CD8-positive, alpha-beta memory T cell (primary cell): ENCODE data around the gene ZNF804B. TPM values are rescaled to one million over a fixed set of nuclear protein-coding genes. Genes with fewer than 3 reads are reported as not detected.

ENCODE experiments used
- CTCF ChIA-PET: fragments of 350-600 bp; sonication (Branson Sonifier 250); formaldehyde crosslinking; loops from one replicate; lab custom pipeline; 2021; ENCODE audit warnings: antibody characterized with exemption; lab: Charles Lee
- POLR2A ChIA-PET: fragments of 350-600 bp; sonication (Branson Sonifier 250); formaldehyde crosslinking; loops from one replicate; lab custom pipeline; 2021; ENCODE audit warnings: antibody characterized with exemption; lab: Charles Lee
- DNase-seq, 5 donors: peaks; one replicate each; pipeline versions ENCODE4 v3.0.0 to v3.0.0-alpha.2; 2020 to 2022; ENCODE audit warnings: mixed read lengths in 1 of 5
- H3K27ac ChIP-seq: one replicate; pipeline ENCODE4 v1.7.0; 2013; ENCODE audit warnings: low read depth, mild to moderate bottlenecking, low read length, moderate library complexity
- H3K27me3 ChIP-seq: 2 replicates; pipeline ENCODE4 v1.7.0; 2013; ENCODE audit warnings: low read length, mild to moderate bottlenecking; ENCODE audit not compliant: insufficient read depth, poor library complexity, severe bottlenecking
- H3K36me3 ChIP-seq: 2 replicates; pipeline ENCODE4 v1.7.0; 2013; ENCODE audit warnings: mild to moderate bottlenecking, low read length, moderate library complexity; ENCODE audit not compliant: insufficient read depth
- H3K4me1 ChIP-seq: 2 replicates; pipeline ENCODE4 v1.7.0; 2013; ENCODE audit warnings: mild to moderate bottlenecking, low read length, moderate library complexity; ENCODE audit not compliant: insufficient read depth
- H3K4me3 ChIP-seq: 2 replicates; pipeline ENCODE4 v1.7.0; 2013; ENCODE audit warnings: mild to moderate bottlenecking, low read length
- H3K9me3 ChIP-seq: 2 replicates; pipeline ENCODE4 v1.7.0; 2013; ENCODE audit warnings: mild to moderate bottlenecking, low read length
- H3K27ac Mint-ChIP-seq, 8 donors: one replicate each; pipeline ENCODE4 v1.8.0; 2020 to 2021; ENCODE audit warnings: mixed read lengths in 8 of 8, mild to moderate bottlenecking in 6 of 8, inconsistent platforms in 3 of 8, moderate library complexity in 3 of 8
- H3K27me3 Mint-ChIP-seq, 2 donors: one replicate each; pipeline ENCODE4 v1.8.0; 2020 to 2021; ENCODE audit warnings: mixed read lengths in 2 of 2, mild to moderate bottlenecking in 1 of 2, moderate library complexity in 1 of 2
- H3K36me3 Mint-ChIP-seq, 3 donors: one replicate each; pipeline ENCODE4 v1.8.0; 2020 to 2021; ENCODE audit warnings: mixed read lengths in 3 of 3, inconsistent platforms in 1 of 3, mild to moderate bottlenecking in 1 of 3
- H3K4me1 Mint-ChIP-seq, 3 donors: one replicate each; pipeline ENCODE4 v1.8.0; 2020 to 2021; ENCODE audit warnings: mixed read lengths in 3 of 3, inconsistent platforms in 1 of 3, mild to moderate bottlenecking in 1 of 3
- H3K4me3 Mint-ChIP-seq, 7 donors: one replicate each; pipeline ENCODE4 v1.8.0; 2020 to 2021; ENCODE audit warnings: mixed read lengths in 7 of 7, mild to moderate bottlenecking in 6 of 7, moderate library complexity in 4 of 7, inconsistent platforms in 2 of 7
- H3K9me3 Mint-ChIP-seq, 5 donors: one replicate each; pipeline ENCODE4 v1.8.0; 2020 to 2022; ENCODE audit warnings: mixed read lengths in 5 of 5, mild to moderate bottlenecking in 3 of 5, moderate library complexity in 2 of 5, inconsistent platforms in 1 of 5
- polyA plus RNA-seq: library from polyadenylated mRNA; unstranded; fragments of 300-500 nt; fragmentation: Illumina TruSeq; gene quantifications from one replicate; pipeline ENCODE4 v1.2.3, GENCODE V29; 2021
- total RNA-seq, 2 experiments: library from RNA; stranded (reverse); gene quantifications; one replicate each; pipeline ENCODE4 v1.2.3, GENCODE V29; 2021

Gene ZNF804B
- total and polyA plus RNA-seq, 3 experiments from 2014 or later = not detected

DNA sequence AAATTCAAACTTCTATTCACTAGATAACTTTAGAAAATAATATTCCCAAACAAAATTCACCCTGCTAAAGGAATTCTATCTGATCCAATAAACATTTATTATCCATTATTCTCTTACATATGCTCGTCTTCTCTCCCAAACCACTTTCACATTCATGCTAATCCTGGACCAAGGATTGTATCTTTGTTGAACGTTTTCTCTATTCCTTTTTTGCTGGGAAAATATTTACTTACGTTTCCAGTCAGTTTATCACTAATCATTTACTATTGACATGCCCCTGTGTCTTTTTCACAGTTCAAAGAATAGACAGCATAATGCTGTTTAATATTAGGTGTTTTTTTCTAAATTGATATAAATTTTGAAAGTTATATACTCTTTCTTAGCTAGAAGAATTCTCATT is 32.9 kb downstream of the ZNF804B start:
- Histone ChIP-seq H3K27me3 (no peaks in the 10 kb centered on the region), H3K4me1 (no peaks in the 10 kb centered on the region), H3K27ac (no peak overlapping the region), H3K4me3 (no peak overlapping the region), H3K9me3 (no peaks in the 10 kb centered on the region), H3K36me3 (no peaks in the 10 kb centered on the region)
- CTCF ChIA-PET = interaction anchor here (1.1 kb wide), 1 partner anchor 1635 kb away, joined by 3 read pairs; no protein-coding TSS in a partner anchor
- H3K27me3 Mint-ChIP-seq = no peaks in the 10 kb centered on the region
- no peaks in the 10 kb centered on the region for H3K36me3 Mint-ChIP-seq
- no peaks in the 10 kb centered on the region for H3K4me1 Mint-ChIP-seq
- no peak overlapping the region for H3K4me3 Mint-ChIP-seq
- no peak for DNase-seq
- no peak overlapping the region for H3K27ac Mint-ChIP-seq
- POLR2A ChIA-PET = no interaction called here
- peaks cover 0 to 2% (median 0%) of the 10 kb centered on the region in 5 donors for H3K9me3 Mint-ChIP-seq

GRCh38 chr7:88795553-88795952 is 36.1 kb downstream of the ZNF804B start, which contains the start of gene TEX47:
Gene TEX47, minus strand, starts transcription at chr7:88795737. Its CDS starts 795 bp downstream, at chr7:88794942.
- H3K4me1 Mint-ChIP-seq = no peaks in the 10 kb centered on the region
- H3K4me3 Mint-ChIP-seq = no peak within 1 kb of the TSS
- no peaks in the 10 kb centered on the region for H3K36me3 Mint-ChIP-seq
- peaks cover 0 to 2% (median 0%) of the 10 kb centered on the region in 5 donors for H3K9me3 Mint-ChIP-seq
- no peaks in the 10 kb centered on the region for H3K27me3 ChIP-seq
- no peak within 1 kb of the TSS for H3K27ac Mint-ChIP-seq
- CTCF ChIA-PET = no interaction called here
- H3K4me3 ChIP-seq = no peak within 1 kb of the TSS
- no peaks in the 10 kb centered on the region for H3K9me3 ChIP-seq
- H3K36me3 ChIP-seq = no peaks in the 10 kb centered on the region
- H3K27me3 Mint-ChIP-seq = no peaks in the 10 kb centered on the region
- H3K4me1 ChIP-seq = no peaks in the 10 kb centered on the region
- DNase-seq = no peak
- no peak within 1 kb of the TSS for H3K27ac ChIP-seq
- POLR2A ChIA-PET = no interaction called here

GRCh38 chr7:88801046-88801445 is 41.5 kb downstream of the ZNF804B start:
- H3K4me1 Mint-ChIP-seq = no peaks in the 10 kb centered on the region
- ChIA-PET CTCF (no interaction called here), POLR2A (no interaction called here)
- no peaks in the 10 kb centered on the region for H3K27me3 Mint-ChIP-seq
- H3K4me3 Mint-ChIP-seq = no peak overlapping the region
- Histone ChIP-seq H3K36me3 (no peaks in the 10 kb centered on the region), H3K4me3 (no peak overlapping the region), H3K27ac (no peak overlapping the region), H3K9me3 (no peaks in the 10 kb centered on the region), H3K4me1 (no peaks in the 10 kb centered on the region), H3K27me3 (no peaks in the 10 kb centered on the region)
- H3K9me3 Mint-ChIP-seq = peaks cover 0 to 2% (median 0%) of the 10 kb centered on the region in 5 donors
- no peak for DNase-seq
- no peak overlapping the region for H3K27ac Mint-ChIP-seq
- H3K36me3 Mint-ChIP-seq = no peaks in the 10 kb centered on the region

- H3K4me1 Mint-ChIP-seq = no peaks in the 10 kb centered on the region
- POLR2A ChIA-PET = no interaction called here
Observed at GRCh38 chr7:88806280-88807037, 47.0 kb downstream of the ZNF804B start.

GRCh38 chr7:88818552-88818951 is 59.1 kb downstream of the ZNF804B start:
- Mint-ChIP-seq H3K9me3 (peaks cover 0 to 10% (median 3%) of the 10 kb centered on the region in 5 donors), H3K27me3 (no peaks in the 10 kb centered on the region), H3K4me1 (no peaks in the 10 kb centered on the region), H3K4me3 (no peak overlapping the region), H3K36me3 (no peaks in the 10 kb centered on the region), H3K27ac (no peak overlapping the region)
- Histone ChIP-seq H3K4me3 (no peak overlapping the region), H3K9me3 (no peaks in the 10 kb centered on the region), H3K27me3 (no peaks in the 10 kb centered on the region), H3K4me1 (no peaks in the 10 kb centered on the region), H3K36me3 (no peaks in the 10 kb centered on the region), H3K27ac (no peak overlapping the region)
- DNase-seq = no peak
- ChIA-PET CTCF (no interaction called here), POLR2A (no interaction called here)

More at GRCh38 chr7:88806280-88807037, 47.0 kb downstream of the ZNF804B start:
- H3K27me3 Mint-ChIP-seq = no peaks in the 10 kb centered on the region
- H3K27ac Mint-ChIP-seq = no peak overlapping the region
- H3K4me3 Mint-ChIP-seq = no peak overlapping the region
- Histone ChIP-seq H3K27ac (no peak overlapping the region), H3K4me1 (no peaks in the 10 kb centered on the region), H3K4me3 (no peak overlapping the region), H3K9me3 (no peaks in the 10 kb centered on the region), H3K27me3 (no peaks in the 10 kb centered on the region), H3K36me3 (no peaks in the 10 kb centered on the region)
- H3K36me3 Mint-ChIP-seq = no peaks in the 10 kb centered on the region
- H3K9me3 Mint-ChIP-seq = peaks cover 0 to 3% (median 0%) of the 10 kb centered on the region in 5 donors
- no peak for DNase-seq
- CTCF ChIA-PET = no interaction called here

- no peak overlapping the region for H3K27ac Mint-ChIP-seq
- Histone ChIP-seq H3K4me3 (no peak overlapping the region), H3K27ac (no peak overlapping the region), H3K27me3 (no peaks in the 10 kb centered on the region), H3K4me1 (no peaks in the 10 kb centered on the region), H3K36me3 (no peaks in the 10 kb centered on the region), H3K9me3 (no peaks in the 10 kb centered on the region)
- no peaks in the 10 kb centered on the region for H3K4me1 Mint-ChIP-seq
- H3K4me3 Mint-ChIP-seq = no peak overlapping the region
- H3K27me3 Mint-ChIP-seq = no peaks in the 10 kb centered on the region
- H3K36me3 Mint-ChIP-seq = no peaks in the 10 kb centered on the region
- peaks cover 0 to 7% (median 0%) of the 10 kb centered on the region in 5 donors for H3K9me3 Mint-ChIP-seq
- no peak for DNase-seq
- ChIA-PET POLR2A (no interaction called here), CTCF (no interaction called here)
Observed at GRCh38 chr7:88826222-88826621, 66.7 kb downstream of the ZNF804B start.

- no peaks in the 10 kb centered on the region for H3K27me3 ChIP-seq
- Mint-ChIP-seq H3K4me1 (no peaks in the 10 kb centered on the region), H3K36me3 (no peaks in the 10 kb centered on the region), H3K27ac (no peak overlapping the region), H3K9me3 (peaks cover 0 to 5% (median 0%) of the 10 kb centered on the region in 5 donors), H3K27me3 (no peaks in the 10 kb centered on the region), H3K4me3 (no peak overlapping the region)
- H3K27ac ChIP-seq = no peak overlapping the region
- H3K9me3 ChIP-seq = no peaks in the 10 kb centered on the region
- POLR2A ChIA-PET = no interaction called here
- DNase-seq = no peak
- no peak overlapping the region for H3K4me3 ChIP-seq
- CTCF ChIA-PET = no interaction called here
- no peaks in the 10 kb centered on the region for H3K36me3 ChIP-seq
- no peaks in the 10 kb centered on the region for H3K4me1 ChIP-seq
Observed at GRCh38 chr7:88835147-88835728, 75.7 kb downstream of the ZNF804B start.

DNA sequence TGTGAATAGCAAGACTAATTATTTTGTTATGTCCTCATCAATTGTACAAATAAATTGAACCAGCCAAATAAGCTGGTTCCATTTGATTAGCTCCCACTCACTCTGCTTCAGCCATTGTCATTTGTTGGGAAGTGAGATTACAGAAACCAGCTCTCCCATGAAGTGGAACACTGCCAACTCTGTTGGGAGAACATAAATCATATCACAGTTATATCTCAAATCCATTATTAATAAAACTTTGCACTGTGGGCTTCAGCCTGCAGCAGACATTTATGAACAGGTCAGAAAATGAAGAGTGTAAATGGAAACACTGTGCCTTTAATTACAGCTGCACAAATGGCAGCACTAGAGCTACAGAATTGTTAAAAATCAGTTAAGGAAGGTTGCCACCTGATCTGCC is 82.7 kb downstream of the ZNF804B start:
- Mint-ChIP-seq H3K27me3 (no peaks in the 10 kb centered on the region), H3K9me3 (peaks cover 0 to 5% (median 0%) of the 10 kb centered on the region in 5 donors), H3K27ac (no peak overlapping the region), H3K4me1 (no peaks in the 10 kb centered on the region), H3K4me3 (no peak overlapping the region), H3K36me3 (no peaks in the 10 kb centered on the region)
- Histone ChIP-seq H3K36me3 (no peaks in the 10 kb centered on the region), H3K27ac (no peak overlapping the region), H3K4me1 (no peaks in the 10 kb centered on the region), H3K27me3 (no peaks in the 10 kb centered on the region), H3K9me3 (no peaks in the 10 kb centered on the region), H3K4me3 (no peak overlapping the region)
- no peak for DNase-seq
- POLR2A ChIA-PET = no interaction called here
- CTCF ChIA-PET = no interaction called here
